ENCODE results near the gene IGSF3.
"Not testable (repeated sequence)": the region's sequence is repeated elsewhere in the genome, so short reads cannot be mapped to it uniquely, and the experiment has no call there.

The IGSF3 gene

DNA sequence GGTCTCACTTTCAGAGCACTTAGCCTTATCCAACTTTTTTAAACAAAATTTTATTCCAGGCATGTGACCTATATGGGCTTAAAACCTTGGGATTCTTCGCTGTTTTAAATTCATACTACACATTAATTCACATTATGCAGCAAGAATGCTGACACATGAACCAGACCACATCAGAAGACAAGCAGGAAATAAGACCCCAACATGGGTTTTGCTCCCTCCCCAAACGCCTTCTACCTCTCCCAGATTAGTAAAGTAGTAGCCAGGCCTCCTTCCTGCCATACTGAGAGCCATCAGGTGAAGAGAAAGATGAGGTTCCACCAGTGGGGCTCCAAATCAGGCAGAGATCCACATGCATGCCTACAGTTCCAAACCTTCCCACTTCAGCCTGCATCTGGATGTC is 3.7 kb downstream of the IGSF3 start:
- Histone ChIP-seq H3K4me1 (ENCODE audit: control insufficient read depth, insufficient read depth, low read depth, low read length) (peaks cover 7% of the 10 kb centered on the region), H2AFZ (ENCODE audit: low read depth, low read length) (no peak overlapping the region), H4K8ac (ENCODE audit: low read length) (no peak overlapping the region), H3K9ac (ENCODE audit: low read length) (no peak overlapping the region), H3K36me3 (ENCODE audit: control insufficient read depth in 1 of 2, insufficient read depth in 2 of 2, low read depth in 1 of 2, low read length in 2 of 2) (peaks cover 0 to 4% of the 10 kb centered on the region in 2 experiments), H3K18ac (ENCODE audit: low read depth in 1 of 2, low read length in 2 of 2) (no peak overlapping the region), H2BK12ac (ENCODE audit: low read length in 2 of 2) (no peak overlapping the region), H3K27ac (ENCODE audit: low read length, poor library complexity, severe bottlenecking) (no peak overlapping the region), H2BK15ac (ENCODE audit: low read depth, poor library complexity, severe bottlenecking) (no peak overlapping the region), H2BK120ac (ENCODE audit: low read depth, low read length) (no peak overlapping the region), H4K91ac (ENCODE audit: low read length) (no peak overlapping the region), H3K27me3 (ENCODE audit: control insufficient read depth in 1 of 2, insufficient read depth in 1 of 2, low read length in 2 of 2) (peaks cover 28 to 65% of the 10 kb centered on the region in 2 experiments), H3K79me1 (replicated peaks; ENCODE audit: low read length, poor library complexity, severe bottlenecking) (peaks cover 13% of the 10 kb centered on the region), H2AK5ac (ENCODE audit: low read length, severe bottlenecking) (no peak overlapping the region), H3K9me3 (ENCODE audit: control insufficient read depth, low read length) (no peaks in the 10 kb centered on the region), H3K23ac (ENCODE audit: low read length in 2 of 2) (no peak overlapping the region), H3K4me2 (ENCODE audit: low read length, poor library complexity, severe bottlenecking) (no peak overlapping the region), H3K4me3 (ENCODE audit: insufficient read depth in 1 of 2, low read depth in 1 of 2, low read length in 2 of 2) (no peak overlapping the region), H3K14ac (ENCODE audit: low read length in 2 of 2) (no peak overlapping the region), H3K4ac (ENCODE audit: low read depth in 1 of 2, low read length in 2 of 2) (no peak overlapping the region), H2BK5ac (ENCODE audit: low read depth, low read length, poor library complexity, severe bottlenecking) (no peak overlapping the region)
- DNase-seq, result no peak
- 78% methylated on average over 2 of the region's 2 CpGs for WGBS

GRCh38 chr1:116661633-116662032 is 5.9 kb downstream of the IGSF3 start:
- Histone ChIP-seq H3K18ac (ENCODE audit: low read depth in 1 of 2, low read length in 2 of 2) (no peak overlapping the region), H3K23ac (ENCODE audit: low read length in 2 of 2) (no peak overlapping the region), H3K4me1 (ENCODE audit: control insufficient read depth, insufficient read depth, low read depth, low read length) (peaks cover 4% of the 10 kb centered on the region), H2AK5ac (ENCODE audit: low read length, severe bottlenecking) (no peak overlapping the region), H4K91ac (ENCODE audit: low read length) (no peak overlapping the region), H3K4me3 (ENCODE audit: insufficient read depth in 1 of 2, low read depth in 1 of 2, low read length in 2 of 2) (no peak overlapping the region), H2BK12ac (ENCODE audit: low read length in 2 of 2) (no peak overlapping the region), H2BK5ac (ENCODE audit: low read depth, low read length, poor library complexity, severe bottlenecking) (no peak overlapping the region), H3K4me2 (ENCODE audit: low read length, poor library complexity, severe bottlenecking) (no peak overlapping the region), H3K9ac (ENCODE audit: low read length) (no peak overlapping the region), H4K8ac (ENCODE audit: low read length) (no peak overlapping the region), H3K9me3 (ENCODE audit: control insufficient read depth, low read length) (no peaks in the 10 kb centered on the region), H2BK15ac (ENCODE audit: low read depth, poor library complexity, severe bottlenecking) (no peak overlapping the region), H3K27ac (ENCODE audit: low read length, poor library complexity, severe bottlenecking) (no peak overlapping the region), H2AFZ (ENCODE audit: low read depth, low read length) (no peak overlapping the region), H3K79me1 (replicated peaks; ENCODE audit: low read length, poor library complexity, severe bottlenecking) (peaks cover 11% of the 10 kb centered on the region), H3K36me3 (ENCODE audit: control insufficient read depth in 1 of 2, insufficient read depth in 2 of 2, low read depth in 1 of 2, low read length in 2 of 2) (peaks cover 0 to 4% of the 10 kb centered on the region in 2 experiments), H3K27me3 (ENCODE audit: control insufficient read depth in 1 of 2, insufficient read depth in 1 of 2, low read length in 2 of 2) (peaks cover 24 to 49% of the 10 kb centered on the region in 2 experiments), H2BK120ac (ENCODE audit: low read depth, low read length) (no peak overlapping the region), H3K14ac (ENCODE audit: low read length in 2 of 2) (no peak overlapping the region), H3K4ac (ENCODE audit: low read depth in 1 of 2, low read length in 2 of 2) (no peak overlapping the region)
- no peak for DNase-seq
- WGBS, result 100% methylated on average over 1 of the region's 1 CpG

DNA sequence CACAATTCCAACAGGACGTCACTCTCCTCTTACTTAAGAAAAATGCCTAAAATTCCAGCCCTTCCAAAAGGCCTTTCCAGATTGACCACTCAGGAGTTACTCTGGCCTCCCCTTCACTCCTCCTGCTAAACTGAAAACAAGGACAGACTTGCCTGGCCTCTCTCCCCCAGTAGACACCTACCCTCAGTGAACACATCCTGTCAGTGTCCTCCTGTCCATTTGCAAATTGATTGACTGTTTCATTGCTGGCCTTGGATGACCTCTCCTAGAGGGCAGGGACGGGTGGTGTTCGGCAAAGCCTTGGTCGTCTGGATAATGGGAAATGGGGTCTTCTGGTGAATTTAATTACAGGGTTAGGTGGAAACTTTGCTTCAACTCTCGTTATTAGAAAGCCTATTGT is 8.9 kb downstream of the IGSF3 start:
- H3K4ac ChIP-seq (ENCODE audit: low read depth in 1 of 2, low read length in 2 of 2); H2BK5ac ChIP-seq (ENCODE audit: low read depth, low read length, poor library complexity, severe bottlenecking); H2BK15ac ChIP-seq (ENCODE audit: low read depth, poor library complexity, severe bottlenecking); H3K14ac ChIP-seq (ENCODE audit: low read length in 2 of 2); H3K36me3 ChIP-seq (ENCODE audit: control insufficient read depth in 1 of 2, insufficient read depth in 2 of 2, low read depth in 1 of 2, low read length in 2 of 2); H3K9ac ChIP-seq (ENCODE audit: low read length); H3K79me1 ChIP-seq (replicated peaks; ENCODE audit: low read length, poor library complexity, severe bottlenecking); H4K91ac ChIP-seq (ENCODE audit: low read length); H3K9me3 ChIP-seq (ENCODE audit: control insufficient read depth, low read length); H4K8ac ChIP-seq (ENCODE audit: low read length); H2BK120ac ChIP-seq (ENCODE audit: low read depth, low read length); H3K18ac ChIP-seq (ENCODE audit: low read depth in 1 of 2, low read length in 2 of 2); DNase-seq; H3K4me3 ChIP-seq (ENCODE audit: insufficient read depth in 1 of 2, low read depth in 1 of 2, low read length in 2 of 2); H2BK12ac ChIP-seq (ENCODE audit: low read length in 2 of 2); H3K4me2 ChIP-seq (ENCODE audit: low read length, poor library complexity, severe bottlenecking); H3K4me1 ChIP-seq (ENCODE audit: control insufficient read depth, insufficient read depth, low read depth, low read length); H2AK5ac ChIP-seq (ENCODE audit: low read length, severe bottlenecking); H3K27ac ChIP-seq (ENCODE audit: low read length, poor library complexity, severe bottlenecking); H3K23ac ChIP-seq (ENCODE audit: low read length in 2 of 2); H2AFZ ChIP-seq (ENCODE audit: low read depth, low read length): not testable (repeated sequence)
- 65% methylated on average over 3 of the region's 5 CpGs for WGBS
- peaks cover 0 to 24% of the 10 kb centered on the region in 2 experiments for H3K27me3 ChIP-seq (ENCODE audit: control insufficient read depth in 1 of 2, insufficient read depth in 1 of 2, low read length in 2 of 2)

DNA sequence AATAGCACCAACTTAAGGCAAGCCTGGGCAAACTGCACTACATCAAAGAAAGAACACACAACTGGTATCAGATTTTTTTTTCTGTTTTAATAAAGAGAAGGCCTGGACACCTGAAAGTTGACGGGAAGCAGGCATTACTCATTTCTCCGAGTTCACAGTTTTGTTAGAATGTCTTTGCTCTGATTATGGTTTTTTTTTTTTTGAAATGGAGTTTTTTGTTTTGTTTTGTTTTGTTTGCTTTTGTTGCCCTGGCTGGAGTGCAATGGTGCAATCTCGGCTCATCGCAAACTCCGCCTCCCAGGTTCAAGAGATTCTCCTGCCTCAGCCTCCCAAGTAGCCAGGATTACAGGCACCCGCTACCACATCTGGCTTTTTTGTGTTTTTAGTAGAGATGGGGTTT is 9.7 kb downstream of the IGSF3 start:
- not testable (repeated sequence) for H3K23ac ChIP-seq (ENCODE audit: low read length in 2 of 2); H3K18ac ChIP-seq (ENCODE audit: low read depth in 1 of 2, low read length in 2 of 2); H3K4me3 ChIP-seq (ENCODE audit: insufficient read depth in 1 of 2, low read depth in 1 of 2, low read length in 2 of 2); H3K4me2 ChIP-seq (ENCODE audit: low read length, poor library complexity, severe bottlenecking); H2BK15ac ChIP-seq (ENCODE audit: low read depth, poor library complexity, severe bottlenecking); H4K8ac ChIP-seq (ENCODE audit: low read length); H2BK5ac ChIP-seq (ENCODE audit: low read depth, low read length, poor library complexity, severe bottlenecking); DNase-seq; H3K79me1 ChIP-seq (replicated peaks; ENCODE audit: low read length, poor library complexity, severe bottlenecking); H3K9me3 ChIP-seq (ENCODE audit: control insufficient read depth, low read length); H3K36me3 ChIP-seq (ENCODE audit: control insufficient read depth in 1 of 2, insufficient read depth in 2 of 2, low read depth in 1 of 2, low read length in 2 of 2); H2AFZ ChIP-seq (ENCODE audit: low read depth, low read length); H3K9ac ChIP-seq (ENCODE audit: low read length); H2AK5ac ChIP-seq (ENCODE audit: low read length, severe bottlenecking); H2BK12ac ChIP-seq (ENCODE audit: low read length in 2 of 2); H3K4me1 ChIP-seq (ENCODE audit: control insufficient read depth, insufficient read depth, low read depth, low read length); H3K4ac ChIP-seq (ENCODE audit: low read depth in 1 of 2, low read length in 2 of 2); H4K91ac ChIP-seq (ENCODE audit: low read length); H3K14ac ChIP-seq (ENCODE audit: low read length in 2 of 2); H2BK120ac ChIP-seq (ENCODE audit: low read depth, low read length); H3K27ac ChIP-seq (ENCODE audit: low read length, poor library complexity, severe bottlenecking)
- 98% methylated on average over 3 of the region's 6 CpGs for WGBS
- peaks cover 0 to 18% of the 10 kb centered on the region in 2 experiments for H3K27me3 ChIP-seq (ENCODE audit: control insufficient read depth in 1 of 2, insufficient read depth in 1 of 2, low read length in 2 of 2)
